RKO (cell line): ENCODE data around the gene HEXA.
A peak's percentile ranks its signal among the peaks of the same experiment; 100 is the strongest.
"Not testable (repeated sequence)": the region's sequence is repeated elsewhere in the genome, so short reads cannot be mapped to it uniquely, and the experiment has no call there.

Source experiments
- DNase-seq: peaks from one replicate; pipeline ENCODE4 v3.0.0-alpha.2; 2016; ENCODE audit warnings: low spot score

The HEXA gene

GRCh38 chr15:72375846-72376581 is at the start of gene HEXA:
HEXA (minus strand) TSS chr15:72376014; CDS start chr15:72375972, 42 bp downstream.
- DNase-seq, result peak; percentile 94

GRCh38 chr15:72423256-72423655 is 47.4 kb upstream of the HEXA start:
- no peak for DNase-seq

GRCh38 chr15:72421484-72421883 is 45.7 kb upstream of the HEXA start:
- no peak for DNase-seq

GRCh38 chr15:72420576-72420975 is 44.8 kb upstream of the HEXA start:
- no peak for DNase-seq

- not testable (repeated sequence) for DNase-seq
These were observed 44.0 kb upstream of the HEXA start for GRCh38 chr15:72419768-72420167.

GRCh38 chr15:72415304-72415703 is 39.5 kb upstream of the HEXA start:
- DNase-seq, result no peak

GRCh38 chr15:72413337-72413736 is 37.5 kb upstream of the HEXA start:
- not testable (repeated sequence) for DNase-seq

GRCh38 chr15:72411544-72411943 is 35.7 kb upstream of the HEXA start:
- no peak for DNase-seq

- no peak for DNase-seq
These were observed 35.3 kb upstream of the HEXA start for GRCh38 chr15:72411111-72411510.

- no peak for DNase-seq
These were observed 31.1 kb upstream of the HEXA start for GRCh38 chr15:72406936-72407335.

GRCh38 chr15:72404841-72405240 is 29.0 kb upstream of the HEXA start:
- no peak for DNase-seq

- DNase-seq, result no peak
These were observed 28.5 kb upstream of the HEXA start for GRCh38 chr15:72404356-72404755.

- DNase-seq, result no peak
These were observed 26.9 kb upstream of the HEXA start for GRCh38 chr15:72402726-72403125.

- DNase-seq, result no peak
These were observed 22.8 kb upstream of the HEXA start for GRCh38 chr15:72398648-72399047.

GRCh38 chr15:72397796-72398588 is 22.2 kb upstream of the HEXA start, which contains the start of gene TMEM202:
TMEM202 (plus strand) TSS chr15:72398305; CDS start chr15:72398327, 22 bp downstream.
- DNase-seq, result no peak

- DNase-seq, result not testable (repeated sequence)
These were observed 20.5 kb upstream of the HEXA start for GRCh38 chr15:72396331-72396730.

- DNase-seq, result no peak
These were observed 13.4 kb upstream of the HEXA start for GRCh38 chr15:72389231-72389630.

GRCh38 chr15:72387741-72388140 is 11.9 kb upstream of the HEXA start:
- no peak for DNase-seq

GRCh38 chr15:72382146-72382545 is 6.3 kb upstream of the HEXA start:
- peak; percentile 42 for DNase-seq

GRCh38 chr15:72380743-72381142 is 4.9 kb upstream of the HEXA start:
- no peak for DNase-seq

- DNase-seq, result no peak
These were observed 4.1 kb upstream of the HEXA start for GRCh38 chr15:72379856-72380430.

- DNase-seq, result not testable (repeated sequence)
These were observed 3.3 kb upstream of the HEXA start for GRCh38 chr15:72379106-72379505.

- DNase-seq, result no peak
These were observed 1.5 kb upstream of the HEXA start for GRCh38 chr15:72377331-72377730.
